ENCODE data around the gene SAMD8.

- TF ChIP-seq, protein P1, sequence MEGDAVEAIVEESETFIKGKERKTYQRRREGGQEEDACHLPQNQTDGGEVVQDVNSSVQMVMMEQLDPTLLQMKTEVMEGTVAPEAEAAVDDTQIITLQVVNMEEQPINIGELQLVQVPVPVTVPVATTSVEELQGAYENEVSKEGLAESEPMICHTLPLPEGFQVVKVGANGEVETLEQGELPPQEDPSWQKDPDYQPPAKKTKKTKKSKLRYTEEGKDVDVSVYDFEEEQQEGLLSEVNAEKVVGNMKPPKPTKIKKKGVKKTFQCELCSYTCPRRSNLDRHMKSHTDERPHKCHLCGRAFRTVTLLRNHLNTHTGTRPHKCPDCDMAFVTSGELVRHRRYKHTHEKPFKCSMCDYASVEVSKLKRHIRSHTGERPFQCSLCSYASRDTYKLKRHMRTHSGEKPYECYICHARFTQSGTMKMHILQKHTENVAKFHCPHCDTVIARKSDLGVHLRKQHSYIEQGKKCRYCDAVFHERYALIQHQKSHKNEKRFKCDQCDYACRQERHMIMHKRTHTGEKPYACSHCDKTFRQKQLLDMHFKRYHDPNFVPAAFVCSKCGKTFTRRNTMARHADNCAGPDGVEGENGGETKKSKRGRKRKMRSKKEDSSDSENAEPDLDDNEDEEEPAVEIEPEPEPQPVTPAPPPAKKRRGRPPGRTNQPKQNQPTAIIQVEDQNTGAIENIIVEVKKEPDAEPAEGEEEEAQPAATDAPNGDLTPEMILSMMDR (IDR thresholded peaks at IDR 0.05): no peak
- TF ChIP-seq POLR2A (IDR thresholded peaks at IDR 0.05): no peak
Observed at GRCh38 chr10:75104842-75105241, 6.6 kb upstream of the SAMD8 start.

Data from sigmoid colon (tissue), 3 donors.